ENCODE data around the gene IQGAP2. TPM values are rescaled to one million over a fixed set of nuclear protein-coding genes. Genes with fewer than 3 reads are reported as not detected.

Gene IQGAP2
- total and polyA plus RNA-seq, 9 of the 15 experiments (the other 6 are each of a cell fraction or from before 2014, with no cell fraction given) = 8.7 to 23.2 (median 17.4) TPM

- in situ Hi-C loops (cut with MboI) (no loop called here), intact Hi-C loops (cut with micrococcal nuclease) (no loop called here)
- ChIA-PET CTCF (ENCODE audit: low intra/inter-chr PET ratio) (interaction anchor here (0.7 kb wide), 1 partner anchor 570 kb away, joined by 3 read pairs; no protein-coding TSS in a partner anchor), POLR2A (no interaction called here)
- Histone ChIP-seq H3K9ac (ENCODE audit: insufficient read depth in 1 of 2, low read depth in 2 of 2, low read length in 2 of 2) (no peak overlapping the region), H3K4me3 (no peak overlapping the region), H3K9me3 (replicated peaks; ENCODE audit: control insufficient read depth, insufficient read depth, low read depth, low read length) (no peaks in the 10 kb centered on the region; the same call in 1 of the 2 replicates), H3K9me1 (ENCODE audit: control insufficient read depth, insufficient read depth, low read length) (no peaks in the 10 kb centered on the region), H3K36me3 (ENCODE audit: control insufficient read depth, insufficient read depth, low read length) (no peaks in the 10 kb centered on the region), H3K27me3 (ENCODE audit: control insufficient read depth in 2 of 2, insufficient read depth in 2 of 2, low read length in 2 of 2) (no peaks in the 10 kb centered on the region), H2AFZ (ENCODE audit: low read depth, low read length) (no peak overlapping the region), H4K20me1 (replicated peaks; ENCODE audit: control insufficient read depth, insufficient read depth, low read length) (no peaks in the 10 kb centered on the region), H3K27ac (ENCODE audit: extremely low read depth, low read depth, low read length) (no peak overlapping the region), H3K4me1 (replicated peaks in 1 of 2; ENCODE audit: control insufficient read depth in 2 of 2, insufficient read depth in 2 of 2, low read length in 2 of 2) (peaks cover 0 to 7% of the 10 kb centered on the region in 2 experiments; a peak in 1 of 5 replicates), H3K4me2 (ENCODE audit: insufficient read depth, low read length) (no peak overlapping the region), H3K79me2 (ENCODE audit: control insufficient read depth, insufficient read depth, low read length) (no peaks in the 10 kb centered on the region)
- ATAC-seq = no peak
- FAIRE-seq = no peak
- 69% methylated on average over 10 of the region's 11 CpGs for WGBS (ENCODE audit: insufficient coverage, low coverage, missing lambda C conversion rate)
- BruUV-seq (replicated peaks) = no TSS peak
- TF ChIP-seq RBM22 (IDR thresholded peaks at IDR 0.05; ENCODE audit: low read depth, low read length, poor library complexity, severe bottlenecking) = no peak
- TF ChIP-seq ZNF707 (CRISPR knock-in tag; conservative IDR thresholded peaks at IDR 0.05) = no peak
- TF ChIP-seq POLR2G (IDR thresholded peaks at IDR 0.05; ENCODE audit: low read depth, low read length) = no peak
- no peak for TF ChIP-seq GTF2E2 (tag; IDR thresholded peaks at IDR 0.05)
- TF ChIP-seq CBX3 (IDR thresholded peaks at IDR 0.05; ENCODE audit: borderline replicate concordance in 1 of 2, low read length in 2 of 2) = no peak
- no peak for TF ChIP-seq CBFA2T2 (conservative IDR thresholded peaks at IDR 0.05)
- TF ChIP-seq CREB5 (CRISPR knock-in tag; IDR thresholded peaks at IDR 0.05) = no peak
- no peak for TF ChIP-seq L3MBTL2 (IDR thresholded peaks at IDR 0.05)
- no peak for TF ChIP-seq NUFIP1 (IDR thresholded peaks at IDR 0.05; ENCODE audit: partially characterized antibody)
- TF ChIP-seq SMC3 (conservative IDR thresholded peaks at IDR 0.05; ENCODE audit: insufficient read depth, low read depth, low read length) = no peak
- no peak for TF ChIP-seq ZFPM2 (CRISPR knock-in tag; IDR thresholded peaks at IDR 0.05)
- TF ChIP-seq CREM (IDR thresholded peaks at IDR 0.05; ENCODE audit: low read depth) = no peak
- no peak for TF ChIP-seq TSC22D4 (tag; IDR thresholded peaks at IDR 0.05)
- TF ChIP-seq, protein P1, sequence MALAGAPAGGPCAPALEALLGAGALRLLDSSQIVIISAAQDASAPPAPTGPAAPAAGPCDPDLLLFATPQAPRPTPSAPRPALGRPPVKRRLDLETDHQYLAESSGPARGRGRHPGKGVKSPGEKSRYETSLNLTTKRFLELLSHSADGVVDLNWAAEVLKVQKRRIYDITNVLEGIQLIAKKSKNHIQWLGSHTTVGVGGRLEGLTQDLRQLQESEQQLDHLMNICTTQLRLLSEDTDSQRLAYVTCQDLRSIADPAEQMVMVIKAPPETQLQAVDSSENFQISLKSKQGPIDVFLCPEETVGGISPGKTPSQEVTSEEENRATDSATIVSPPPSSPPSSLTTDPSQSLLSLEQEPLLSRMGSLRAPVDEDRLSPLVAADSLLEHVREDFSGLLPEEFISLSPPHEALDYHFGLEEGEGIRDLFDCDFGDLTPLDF (CRISPR knock-in tag; IDR thresholded peaks at IDR 0.05) = no peak
- TF ChIP-seq NRF1 (conservative IDR thresholded peaks at IDR 0.05 in 1 of 2, IDR thresholded peaks at IDR 0.05 in 1 of 2) = no peak
- DNase-seq (ENCODE audit: extremely low read depth in 1 of 4, low spot score in 3 of 4) = no peak
Measured at GRCh38 chr5:76522103-76522935, 119.2 kb downstream of the IQGAP2 start.
